Measurements from ENCODE around the gene GPR132.

GPR132 gene

GRCh38 chr14:105076296-105076804, 11.1 kb upstream of the GPR132 start:
- Histone ChIP-seq H3K4me3 (ENCODE audit: low read depth, low read length, poor library complexity, severe bottlenecking) (no peak overlapping the region), H3K9me2 (ENCODE audit: low read depth, low read length) (no peaks in the 10 kb centered on the region), H3F3A (ENCODE audit: insufficient read depth, low read length) (no peaks in the 10 kb centered on the region), H3K27ac (ENCODE audit: low read depth, low read length, poor library complexity, severe bottlenecking) (no peak overlapping the region), H3K4me1 (ENCODE audit: insufficient read depth, low read length, severe bottlenecking) (no peaks in the 10 kb centered on the region), H3K79me2 (ENCODE audit: insufficient read depth, low read length) (no peaks in the 10 kb centered on the region), H3K36me3 (ENCODE audit: insufficient read depth, low read length) (no peaks in the 10 kb centered on the region), H3K4me2 (ENCODE audit: low read length) (no peak overlapping the region), H3K9me3 (ENCODE audit: low read length) (no peaks in the 10 kb centered on the region), H3K27me3 (ENCODE audit: insufficient read depth, low read length) (peaks cover 4% of the 10 kb centered on the region; the same call in 1 of the 2 replicates), H4K20me1 (ENCODE audit: insufficient read depth, low read length) (no peaks in the 10 kb centered on the region), H3K9ac (ENCODE audit: low read length) (no peak overlapping the region), H2AFZ (ENCODE audit: low read length) (no peak overlapping the region)
- TF ChIP-seq CTCF (IDR thresholded peaks at IDR 0.05; ENCODE audit: low read length) (no peak), EZH2 (IDR thresholded peaks at IDR 0.05; ENCODE audit: borderline replicate concordance, low read length) (no peak)

- H2AFZ ChIP-seq (ENCODE audit: low read length) = no peak overlapping the region
- H3K27ac ChIP-seq (ENCODE audit: low read depth, low read length, poor library complexity, severe bottlenecking) = no peak overlapping the region
- H3F3A ChIP-seq (ENCODE audit: insufficient read depth, low read length) = no peaks in the 10 kb centered on the region
- H4K20me1 ChIP-seq (ENCODE audit: insufficient read depth, low read length) = no peaks in the 10 kb centered on the region
- peaks cover 5% of the 10 kb centered on the region; the same call in 1 of the 2 replicates for H3K27me3 ChIP-seq (ENCODE audit: insufficient read depth, low read length)
- H3K9me2 ChIP-seq (ENCODE audit: low read depth, low read length) = no peaks in the 10 kb centered on the region
- H3K9ac ChIP-seq (ENCODE audit: low read length) = no peak overlapping the region
- H3K4me1 ChIP-seq (ENCODE audit: insufficient read depth, low read length, severe bottlenecking) = no peaks in the 10 kb centered on the region
- no peaks in the 10 kb centered on the region for H3K79me2 ChIP-seq (ENCODE audit: insufficient read depth, low read length)
- no peak overlapping the region for H3K4me3 ChIP-seq (ENCODE audit: low read depth, low read length, poor library complexity, severe bottlenecking)
- no peaks in the 10 kb centered on the region for H3K36me3 ChIP-seq (ENCODE audit: insufficient read depth, low read length)
- no peak overlapping the region for H3K4me2 ChIP-seq (ENCODE audit: low read length)
- H3K9me3 ChIP-seq (ENCODE audit: low read length) = no peaks in the 10 kb centered on the region
- no peak for TF ChIP-seq EZH2 (IDR thresholded peaks at IDR 0.05; ENCODE audit: borderline replicate concordance, low read length)
- no peak for TF ChIP-seq CTCF (IDR thresholded peaks at IDR 0.05; ENCODE audit: low read length)
These were observed 10.4 kb upstream of the GPR132 start for GRCh38 chr14:105075379-105076295.

- no peaks in the 10 kb centered on the region for H3K4me1 ChIP-seq (ENCODE audit: insufficient read depth, low read length, severe bottlenecking)
- H3K4me2 ChIP-seq (ENCODE audit: low read length) = no peak overlapping the region
- no peaks in the 10 kb centered on the region for H3K79me2 ChIP-seq (ENCODE audit: insufficient read depth, low read length)
- TF ChIP-seq EZH2 (IDR thresholded peaks at IDR 0.05; ENCODE audit: borderline replicate concordance, low read length) (no peak), CTCF (IDR thresholded peaks at IDR 0.05; ENCODE audit: low read length) (no peak)
- H4K20me1 ChIP-seq (ENCODE audit: insufficient read depth, low read length) = no peaks in the 10 kb centered on the region
- H3K9me2 ChIP-seq (ENCODE audit: low read depth, low read length) = no peaks in the 10 kb centered on the region
- H3K27me3 ChIP-seq (ENCODE audit: insufficient read depth, low read length) = peaks cover 14% of the 10 kb centered on the region
- no peak overlapping the region for H2AFZ ChIP-seq (ENCODE audit: low read length)
- H3K27ac ChIP-seq (ENCODE audit: low read depth, low read length, poor library complexity, severe bottlenecking) = no peak overlapping the region
- H3K9ac ChIP-seq (ENCODE audit: low read length) = no peak overlapping the region
- H3K9me3 ChIP-seq (ENCODE audit: low read length) = no peaks in the 10 kb centered on the region
- H3K4me3 ChIP-seq (ENCODE audit: low read depth, low read length, poor library complexity, severe bottlenecking) = no peak overlapping the region
- H3F3A ChIP-seq (ENCODE audit: insufficient read depth, low read length) = no peaks in the 10 kb centered on the region
- no peaks in the 10 kb centered on the region for H3K36me3 ChIP-seq (ENCODE audit: insufficient read depth, low read length)
These were observed 9.4 kb upstream of the GPR132 start for GRCh38 chr14:105074601-105075053.

All from OCI-LY1 (cell line).